GM21529 (cell line): Measurements from ENCODE around the gene NTSR1.

ENCODE experiments used
- ATAC-seq: cut with Tn5 transposase; IDR thresholded peaks from one replicate; pipeline ENCODE4 v1.9.1; 2021; ENCODE audit not compliant: unreplicated experiment

Gene NTSR1

DNA sequence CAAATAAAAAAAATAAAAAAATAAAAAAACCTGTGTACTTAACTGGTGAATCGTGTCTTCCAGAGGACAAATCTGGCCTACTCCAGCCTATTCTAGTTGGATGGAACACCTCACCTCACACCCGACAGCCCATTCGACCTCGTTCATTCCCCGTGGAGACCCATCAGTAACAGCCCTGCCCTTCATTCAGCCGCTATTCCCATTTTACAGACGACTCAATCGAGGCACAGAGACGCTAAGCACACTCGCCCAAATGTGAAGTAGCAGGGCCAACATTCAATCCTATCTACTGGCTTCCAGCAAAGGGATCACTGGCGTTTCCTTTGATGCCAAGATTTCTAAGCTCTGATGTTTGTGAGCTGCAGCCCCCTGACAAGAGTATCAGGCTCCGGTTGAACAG lies 1.8 kb upstream of the NTSR1 start:
- no peak for ATAC-seq

DNA sequence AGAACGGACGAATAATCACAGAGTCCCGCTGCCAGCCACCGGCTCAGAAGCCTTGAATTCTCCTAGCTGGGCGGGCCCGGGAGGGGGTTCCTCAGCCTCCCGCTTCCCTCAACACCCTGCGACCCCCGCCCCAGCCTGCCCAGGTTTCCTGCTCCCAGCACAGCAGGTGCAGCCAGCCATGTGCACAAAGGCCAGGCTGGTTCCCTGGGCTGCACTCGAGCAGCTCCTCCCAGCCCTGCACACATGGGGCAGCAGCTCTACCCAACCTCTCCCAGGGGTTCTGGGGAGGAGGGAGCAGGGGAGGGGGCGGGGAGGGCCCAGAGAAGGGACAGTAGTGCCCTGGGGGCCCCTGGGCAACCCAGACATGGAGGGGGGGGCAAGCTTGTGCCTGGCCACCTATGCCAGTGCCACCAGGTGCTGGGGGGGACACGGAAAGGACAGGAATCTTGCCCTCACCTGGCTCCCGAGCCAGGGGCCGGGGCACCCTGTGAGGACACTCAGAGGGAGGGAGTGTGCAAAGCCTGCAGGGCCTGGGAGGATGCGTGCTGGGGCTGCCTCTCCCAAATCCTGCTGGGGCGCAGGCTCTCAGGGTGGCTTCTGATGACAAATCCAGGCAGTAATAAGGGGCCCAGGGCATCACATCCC lies 1.2 kb upstream of the NTSR1 start:
- ATAC-seq: no peak

DNA sequence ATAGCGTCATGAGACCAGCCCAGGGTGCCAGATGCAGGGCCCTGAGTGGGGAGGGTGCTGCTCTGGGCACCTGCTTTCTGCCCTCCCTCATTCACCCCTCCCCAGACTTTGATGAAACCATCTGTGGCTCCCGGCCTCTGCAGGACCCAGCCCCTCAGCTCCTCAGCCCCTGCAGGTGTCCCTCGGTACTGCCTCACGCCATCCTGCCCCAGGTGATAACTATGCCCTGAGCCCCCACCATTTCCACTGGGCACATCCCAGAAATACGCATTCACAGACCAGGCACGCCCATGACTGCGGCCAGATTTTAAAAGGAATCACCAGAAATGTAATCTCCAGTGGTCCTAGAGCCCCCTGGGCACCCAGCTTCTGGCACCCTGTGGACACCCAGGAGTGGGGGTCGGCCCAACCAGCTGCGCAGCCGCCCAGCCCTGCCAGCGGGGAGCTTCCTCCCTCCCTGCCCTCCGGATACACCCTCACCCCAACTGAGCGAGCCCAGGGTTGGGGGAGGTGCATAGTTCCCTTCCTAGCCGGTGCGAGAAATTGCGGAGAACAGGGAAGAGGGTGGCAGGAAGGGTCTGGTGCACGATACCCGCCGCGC lies 615 bp upstream of the NTSR1 start:
- ATAC-seq: no peak

DNA sequence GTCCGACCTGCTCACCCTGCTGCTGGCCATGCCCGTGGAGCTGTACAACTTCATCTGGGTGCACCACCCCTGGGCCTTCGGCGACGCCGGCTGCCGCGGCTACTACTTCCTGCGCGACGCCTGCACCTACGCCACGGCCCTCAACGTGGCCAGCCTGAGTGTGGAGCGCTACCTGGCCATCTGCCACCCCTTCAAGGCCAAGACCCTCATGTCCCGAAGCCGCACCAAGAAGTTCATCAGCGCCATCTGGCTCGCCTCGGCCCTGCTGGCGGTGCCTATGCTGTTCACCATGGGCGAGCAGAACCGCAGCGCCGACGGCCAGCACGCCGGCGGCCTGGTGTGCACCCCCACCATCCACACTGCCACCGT lies 885 bp downstream of the NTSR1 start:
- ATAC-seq: no peak

DNA sequence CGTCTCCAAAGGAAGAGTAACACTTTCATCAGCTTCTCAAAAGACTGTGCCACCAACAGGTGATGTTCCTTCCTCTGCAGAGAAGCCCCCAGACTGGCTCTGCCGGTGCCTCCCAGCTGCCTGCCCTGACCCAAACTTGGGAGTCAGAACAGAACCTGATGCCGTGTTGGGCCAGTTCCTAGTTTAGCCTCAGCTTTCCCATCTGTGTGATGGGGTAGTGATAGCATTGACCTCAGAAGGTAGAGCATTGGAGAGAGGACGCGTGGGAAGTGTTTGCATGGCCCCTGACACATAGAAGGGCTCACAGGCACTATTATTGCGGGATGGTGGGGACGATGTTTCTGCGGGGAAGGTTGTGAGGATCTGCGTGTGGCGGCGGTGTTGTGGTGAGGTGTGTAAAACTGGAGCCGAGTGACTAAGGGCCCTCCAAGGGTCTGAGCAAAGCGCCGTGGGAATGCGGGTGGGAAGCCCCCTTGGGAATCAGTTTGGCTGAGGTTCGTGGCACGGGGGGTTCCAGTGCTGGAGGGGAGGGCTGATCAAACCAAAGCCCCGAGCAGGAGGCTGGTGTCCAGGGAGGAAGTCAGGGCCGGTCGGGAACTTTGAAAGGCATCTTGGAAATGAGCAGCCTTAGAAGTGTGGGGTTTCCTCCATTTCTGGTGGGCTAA lies 1.7 kb downstream of the NTSR1 start:
- ATAC-seq: no peak

DNA sequence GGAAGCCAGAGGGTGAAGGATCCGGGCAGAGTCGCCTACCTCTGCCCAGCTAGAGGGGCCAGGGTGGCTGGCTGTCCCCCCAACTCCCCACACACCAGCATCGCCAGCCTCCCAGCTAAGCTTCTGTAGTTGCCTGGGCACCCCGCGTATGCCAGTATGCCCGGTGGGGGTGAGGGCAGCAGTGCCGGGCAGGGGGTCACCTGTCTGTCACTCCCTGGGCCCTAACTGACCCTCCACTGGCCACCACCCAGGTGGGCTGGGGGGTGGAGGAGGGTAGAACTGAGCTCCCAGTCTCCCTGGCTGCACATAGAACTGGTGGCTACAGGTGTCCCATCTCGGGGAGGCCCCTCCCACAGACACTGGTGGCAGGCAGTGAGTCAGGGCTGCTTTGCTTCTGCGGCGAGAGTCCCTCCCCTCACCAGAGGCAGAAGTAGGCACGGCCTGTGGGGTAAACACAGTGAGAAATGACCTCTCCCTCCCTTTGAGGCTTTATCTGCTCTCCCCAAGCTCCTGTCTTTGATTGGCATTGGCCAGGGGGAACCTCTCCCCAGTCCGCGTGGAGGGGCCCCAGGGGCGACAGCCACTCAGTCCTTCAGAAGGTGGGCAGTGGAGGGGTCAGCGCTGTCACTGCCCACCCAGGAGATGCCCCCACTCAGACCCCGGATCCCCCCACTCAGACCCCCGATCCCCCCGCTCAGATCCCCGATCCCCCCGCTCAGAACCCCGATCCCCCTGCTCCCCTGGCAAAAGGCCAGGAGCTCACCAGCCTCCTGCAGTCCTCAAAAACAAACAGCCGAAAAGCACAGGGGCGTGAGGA lies 2.5 kb downstream of the NTSR1 start:
- ATAC-seq: no peak

DNA sequence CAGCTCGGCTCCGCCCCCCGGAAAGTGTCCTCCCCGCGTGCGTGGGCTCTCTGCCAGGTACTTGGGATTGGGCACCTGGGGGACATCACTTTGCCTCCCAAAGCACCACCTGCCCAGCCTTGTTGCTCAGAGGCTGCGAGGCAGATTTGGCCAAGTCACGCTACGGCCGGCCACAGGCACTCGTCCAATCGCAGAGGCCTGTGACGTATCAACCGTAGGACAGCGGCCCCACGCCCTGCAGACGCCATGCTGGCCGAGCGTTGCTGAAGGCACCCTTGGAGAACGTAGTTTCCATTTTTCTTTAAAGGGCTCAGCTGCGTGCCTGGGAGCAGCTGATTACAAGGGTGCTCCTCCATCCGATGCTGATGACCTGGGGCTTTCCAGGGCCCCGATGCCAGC lies 3.1 kb downstream of the NTSR1 start:
- no peak for ATAC-seq

DNA sequence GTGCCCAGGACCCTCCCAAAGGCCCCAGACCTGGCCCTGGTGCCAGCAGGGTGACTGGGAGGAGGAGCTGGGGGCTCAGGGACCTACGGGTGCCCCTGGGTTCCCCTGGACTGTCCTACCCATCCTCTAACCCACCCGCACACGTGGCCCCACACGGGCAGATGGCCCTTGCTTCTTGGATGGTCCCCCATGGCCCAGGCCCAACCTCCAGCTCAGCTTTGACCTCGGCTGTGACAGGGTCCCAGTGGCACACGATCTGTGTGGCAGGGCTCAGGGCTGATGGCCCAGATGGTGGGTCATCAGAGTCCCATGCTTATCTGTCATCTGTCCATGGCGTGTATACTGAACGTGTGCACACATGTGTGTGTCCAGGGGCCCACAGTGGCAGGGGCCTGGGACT lies 4.0 kb downstream of the NTSR1 start:
- no peak for ATAC-seq

DNA sequence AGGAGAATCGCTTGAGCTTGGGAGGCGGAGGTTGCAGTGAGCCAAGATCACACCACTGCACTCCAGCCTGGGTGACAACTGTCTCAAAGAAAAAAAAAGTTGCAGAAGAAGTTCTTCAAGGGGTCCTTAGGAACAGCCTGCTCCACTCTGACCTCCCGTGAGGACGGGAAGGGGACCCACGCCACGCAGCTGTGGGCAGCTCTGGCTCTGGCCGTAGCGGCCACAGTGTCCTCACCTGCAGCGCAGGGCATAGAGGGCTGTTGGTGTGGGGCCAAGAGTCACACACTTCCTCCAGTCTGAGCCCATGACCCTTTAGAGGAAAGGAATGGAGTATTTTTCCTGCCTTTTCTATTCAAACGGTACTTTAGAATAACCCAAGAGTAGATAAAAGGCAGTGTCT lies 5.4 kb downstream of the NTSR1 start:
- no peak for ATAC-seq

DNA sequence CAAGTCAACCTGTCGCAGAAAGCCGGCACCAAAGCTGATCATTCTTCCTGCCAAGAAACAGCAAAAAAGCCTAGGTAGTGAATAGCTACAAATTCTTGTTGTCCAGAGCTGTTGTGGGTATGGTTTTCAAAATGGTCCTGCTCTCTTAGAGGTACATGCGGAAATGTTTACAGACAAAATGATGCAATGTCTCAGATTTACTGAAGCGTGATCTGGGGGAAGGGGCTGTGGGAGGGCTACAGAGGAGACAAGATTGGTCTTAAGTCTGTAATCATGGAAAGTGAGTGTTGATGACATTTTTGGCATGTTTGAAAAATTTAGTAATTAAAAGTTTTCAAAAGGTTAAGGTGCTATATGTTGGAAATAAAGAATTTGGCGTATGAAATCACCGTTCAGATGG lies 6.2 kb downstream of the NTSR1 start:
- no peak for ATAC-seq

DNA sequence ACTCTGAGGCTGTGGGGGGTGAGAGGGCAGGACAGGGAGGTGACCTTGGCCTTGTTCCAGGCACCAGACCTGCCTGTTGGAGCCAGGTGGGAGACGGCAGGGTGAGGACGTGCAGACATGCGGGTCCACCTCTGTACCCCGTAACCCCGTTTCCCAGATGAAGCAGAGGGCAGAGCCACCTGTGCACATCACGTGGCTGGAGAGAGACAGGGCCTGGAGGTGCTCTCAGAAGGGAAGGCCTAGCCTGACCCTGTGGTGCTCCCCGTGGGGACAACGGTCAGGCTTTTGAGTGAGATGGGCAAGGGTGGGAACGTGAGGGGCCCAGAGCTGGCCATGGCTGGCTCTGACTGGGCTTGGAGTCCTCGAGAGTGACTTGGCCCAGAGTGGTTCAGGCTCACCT lies 6.6 kb downstream of the NTSR1 start:
- no peak for ATAC-seq

DNA sequence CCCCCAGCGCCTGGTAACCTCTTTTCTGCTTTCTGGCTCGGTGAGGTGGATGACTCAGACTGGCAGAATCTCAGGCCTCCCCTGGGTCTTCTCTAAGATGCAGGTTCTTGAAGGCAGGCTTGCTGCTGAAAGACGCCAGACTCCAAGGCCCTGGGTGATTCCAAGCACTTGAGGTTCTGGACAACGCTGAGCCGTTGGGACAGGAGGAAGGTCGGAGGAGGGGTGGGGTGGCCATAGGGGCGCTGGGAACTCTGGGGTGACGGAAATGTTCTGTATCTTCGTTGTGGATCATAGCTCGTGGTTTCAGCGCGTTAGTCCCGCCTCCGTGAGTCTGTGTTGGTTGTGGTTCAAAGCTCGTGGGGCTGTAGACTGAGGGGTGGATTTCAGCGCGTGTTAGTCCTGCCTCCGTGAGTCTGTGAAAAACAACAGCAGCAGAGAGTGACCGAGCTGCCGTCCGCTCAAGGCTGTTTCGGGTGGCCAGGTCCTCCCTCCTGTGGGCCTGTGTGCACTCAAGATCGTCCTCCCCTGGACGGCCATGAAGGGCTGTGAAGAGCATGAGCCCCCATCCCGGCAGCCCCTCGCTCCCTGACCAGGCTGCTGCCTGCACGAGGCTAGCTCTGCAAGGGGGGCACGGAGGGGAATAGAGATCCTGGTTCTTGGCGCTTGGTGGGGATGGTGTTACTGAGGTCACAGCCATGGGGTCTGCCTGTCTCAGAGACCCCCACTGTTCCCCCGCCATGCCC lies 7.7 kb downstream of the NTSR1 start:
- no peak for ATAC-seq

DNA sequence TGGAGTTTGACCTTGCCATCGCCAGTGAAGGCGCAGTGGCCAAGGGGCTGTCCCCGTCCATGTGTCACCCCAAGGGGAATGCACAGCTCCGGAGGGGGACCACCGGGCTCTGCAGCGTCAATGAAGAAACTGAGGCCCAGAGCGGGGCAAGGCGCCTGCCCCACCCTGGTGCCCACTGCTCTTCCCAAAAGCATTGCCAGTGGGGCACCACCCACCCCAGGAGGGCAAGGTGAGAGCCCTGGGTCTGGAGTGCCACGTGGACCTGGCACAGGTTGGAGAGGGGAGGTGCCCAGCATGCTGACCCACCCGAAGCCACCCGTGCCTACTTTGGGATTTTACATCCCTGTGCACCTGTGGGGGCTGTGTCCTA lies 8.3 kb downstream of the NTSR1 start:
- no peak for ATAC-seq

DNA sequence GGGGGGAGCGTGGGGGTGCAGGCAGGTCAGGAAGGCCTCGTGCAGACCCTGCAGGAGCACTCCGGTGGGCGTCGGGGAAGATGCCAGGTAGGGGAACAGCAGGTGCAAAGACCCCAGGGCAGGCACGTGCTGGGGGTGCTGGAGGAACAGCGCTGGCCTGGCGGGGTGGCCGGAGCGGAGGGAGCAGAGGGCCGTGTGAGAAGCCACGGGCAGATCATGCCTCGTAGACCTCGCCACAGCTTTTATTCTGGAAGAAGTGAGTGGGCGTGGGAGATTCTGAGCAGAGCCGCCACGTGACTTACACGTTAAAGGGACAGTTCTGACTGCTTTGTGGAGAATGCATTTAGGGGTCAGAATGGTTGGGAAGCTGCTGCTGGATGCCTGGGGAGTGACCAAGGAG lies 9.3 kb downstream of the NTSR1 start:
- ATAC-seq: no peak

DNA sequence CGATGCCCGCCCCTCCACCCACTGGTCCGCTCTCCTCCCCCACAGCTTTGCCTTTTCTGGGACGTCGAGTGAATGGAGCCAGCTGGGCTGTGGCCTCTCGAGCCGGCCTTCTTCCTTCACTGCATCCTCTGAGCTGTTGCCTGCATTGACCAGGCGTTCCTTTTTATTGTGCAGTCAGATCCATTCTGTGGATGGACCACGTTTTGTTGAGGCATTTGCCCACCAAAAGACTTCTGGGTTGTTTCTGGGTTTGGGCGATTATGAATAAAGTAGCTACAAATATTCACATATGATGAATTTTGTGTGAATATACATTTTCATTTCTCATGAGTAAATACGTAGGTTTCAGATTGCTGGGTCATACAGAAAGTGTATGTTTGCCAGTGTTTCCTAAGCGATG lies 9.9 kb downstream of the NTSR1 start:
- no peak for ATAC-seq

DNA sequence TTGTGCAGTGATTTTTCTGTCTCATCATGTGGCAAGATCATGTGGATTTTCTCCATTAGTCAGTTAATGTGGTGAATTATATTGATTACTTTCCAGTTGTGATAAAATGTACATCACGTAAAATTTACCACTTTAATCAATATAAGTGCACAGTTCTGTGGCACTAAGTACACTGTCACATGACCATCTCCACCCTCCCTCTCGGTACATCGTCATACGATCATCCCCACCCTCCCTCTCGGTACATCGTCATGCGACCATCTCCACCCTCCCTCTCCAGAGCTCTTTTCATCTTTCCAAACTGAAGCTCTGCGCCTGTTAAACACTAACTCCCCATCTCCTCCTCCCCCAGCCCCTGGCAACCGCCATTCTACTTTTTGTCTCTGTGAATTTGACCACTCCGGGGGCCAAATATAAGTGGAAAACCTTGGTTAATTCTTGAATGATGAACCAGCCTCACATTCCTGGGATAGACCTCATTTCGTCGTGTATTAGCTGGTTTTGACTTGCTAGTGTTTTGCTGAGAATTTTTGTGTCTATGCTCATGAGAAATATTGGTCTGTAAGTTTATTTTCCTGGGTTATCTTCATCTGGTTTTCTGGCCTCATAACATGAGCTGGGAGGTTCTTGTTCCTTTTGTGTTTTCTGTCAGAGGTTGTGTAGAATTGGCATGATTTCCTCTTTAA lies 10.8 kb downstream of the NTSR1 start:
- no peak for ATAC-seq

DNA sequence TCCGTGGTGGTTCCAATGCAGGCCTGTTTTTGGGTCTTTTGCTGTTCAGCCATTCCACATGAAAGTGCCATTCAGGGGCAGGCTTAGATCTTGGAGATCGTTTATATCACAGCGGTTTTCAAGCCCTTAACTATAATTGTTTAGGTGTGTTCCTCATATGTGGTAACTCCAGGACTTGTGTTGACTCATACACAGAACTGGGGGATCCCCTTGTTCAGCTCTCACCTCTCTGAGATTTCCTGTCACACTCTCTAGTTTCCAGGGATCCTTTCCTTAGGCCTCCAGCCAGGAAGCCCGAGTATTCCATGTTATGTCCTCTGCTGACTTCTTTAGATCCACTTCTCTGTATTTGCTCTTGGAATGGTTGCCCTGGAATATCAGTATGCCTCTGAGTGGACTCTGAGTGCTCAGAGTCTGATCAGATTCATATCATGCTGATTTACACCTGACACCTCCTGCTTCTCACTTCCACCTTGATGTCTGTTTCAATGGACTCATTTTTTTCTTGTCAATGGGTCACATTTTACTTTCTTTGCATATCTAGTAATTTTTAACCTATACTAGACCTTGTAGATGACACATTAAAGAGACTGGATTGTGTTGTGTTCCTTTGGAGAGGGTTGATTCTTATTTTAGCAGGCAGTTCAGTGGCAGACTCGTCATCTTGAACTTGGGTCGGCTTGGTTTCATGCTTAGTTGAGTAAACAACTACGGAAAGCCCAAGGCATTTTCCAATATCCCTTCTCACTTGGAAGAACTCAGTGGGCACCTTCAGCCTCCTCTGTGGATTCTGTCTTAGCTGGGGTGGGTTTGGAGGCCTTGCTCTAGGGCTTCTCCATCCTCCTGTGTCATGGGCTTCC lies 13.1 kb downstream of the NTSR1 start:
- no peak for ATAC-seq

DNA sequence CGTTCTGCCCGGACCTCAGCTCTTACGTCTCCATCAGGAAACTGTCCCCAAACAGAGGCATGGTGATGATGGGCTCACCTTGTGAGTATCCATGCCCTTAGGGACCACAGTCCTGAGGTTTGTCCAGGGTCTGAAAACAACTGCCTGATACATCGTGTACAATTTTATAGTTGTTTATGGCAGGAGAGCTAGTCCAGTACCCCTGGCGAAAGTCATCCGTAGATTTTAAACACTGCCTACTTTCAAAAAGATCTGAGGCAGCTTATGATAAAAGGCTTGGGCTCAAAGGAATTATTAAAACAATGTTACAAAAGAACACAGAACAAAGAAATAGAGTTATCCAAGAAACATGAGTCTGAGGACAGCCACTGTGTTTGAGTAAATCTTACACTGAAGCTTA lies 14.0 kb downstream of the NTSR1 start:
- no peak for ATAC-seq

DNA sequence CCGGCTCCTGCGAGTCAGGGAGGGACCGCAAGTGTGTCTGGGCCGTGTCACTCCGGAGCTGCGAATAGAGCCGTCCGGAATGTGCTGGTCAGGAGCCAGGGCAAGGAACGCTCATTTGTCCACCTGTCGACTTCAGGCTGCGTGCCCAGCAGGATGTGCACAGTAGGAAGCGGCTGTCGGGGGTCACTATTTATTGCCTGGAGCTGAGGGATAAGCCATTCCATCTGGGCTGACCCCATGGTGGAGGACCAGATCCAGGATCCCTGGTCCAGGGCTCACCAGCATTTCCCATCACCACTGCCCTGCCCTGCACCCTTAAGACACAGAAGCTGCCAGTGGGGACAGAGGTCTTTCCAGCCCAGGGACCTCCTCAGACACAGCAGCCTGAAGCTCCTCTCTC lies 14.7 kb downstream of the NTSR1 start:
- no peak for ATAC-seq
